IMR-90 (cell line): Measurements from ENCODE around the gene MAP3K5. TPM values are rescaled to one million over a fixed set of nuclear protein-coding genes. Genes with fewer than 3 reads are reported as not detected.

Source experiments
- ATAC-seq: fragments of 200-7000 bp; cut with Tn5 transposase; 2 replicates; pipeline ENCODE4 v1.9.1; 2020; ENCODE audit warnings: low read depth, mild to moderate bottlenecking, moderate library complexity
- BruUV-seq: library from RNA; stranded (reverse); fragments of 400-500 nt; replicated peaks from 2 replicates; lab custom pipeline; 2021; lab: Mats Ljungman, UMichigan
- CTCF ChIA-PET: fragments of 300-600 bp; formaldehyde crosslinking; extraction: SDS; loops from one replicate; lab custom pipeline; 2021; ENCODE audit warnings: antibody characterized with exemption; lab: Yijun Ruan, JAX
- POLR2A ChIA-PET: fragments of 300-600 bp; sonication (Branson Sonifier 250); formaldehyde crosslinking; loops from one replicate; lab custom pipeline; 2022; ENCODE audit warnings: antibody characterized with exemption; ENCODE audit not compliant: unreplicated experiment; lab: Charles Lee
- DNase-seq: peaks from one replicate; pipeline ENCODE4 v3.0.0; 2013
- H2AFZ ChIP-seq: replicated peaks from 2 replicates; pipeline ENCODE3; 2013; ENCODE audit warnings: low read length, mild to moderate bottlenecking; ENCODE audit not compliant: poor library complexity
- H2AK5ac ChIP-seq: 2 replicates; pipeline ENCODE4 v1.6.1; 2013; ENCODE audit warnings: low read depth, low read length, inconsistent platforms
- H2AK9ac ChIP-seq: replicated peaks from 2 replicates; pipeline ENCODE3; 2013; ENCODE audit warnings: mild to moderate bottlenecking, low read depth, low read length, moderate library complexity; ENCODE audit not compliant: poor library complexity
- H2BK120ac ChIP-seq: 2 replicates; pipeline ENCODE4 v1.6.1; 2013; ENCODE audit warnings: low read depth, low read length, inconsistent platforms
- H2BK15ac ChIP-seq: 3 replicates; pipeline ENCODE4 v1.6.1; 2013; ENCODE audit warnings: low read depth, low read length, inconsistent platforms
- H2BK20ac ChIP-seq: 2 replicates; pipeline ENCODE4 v1.6.1; 2013; ENCODE audit warnings: low read depth, mild to moderate bottlenecking, inconsistent platforms, low read length, moderate library complexity
- H2BK5ac ChIP-seq: 2 replicates; pipeline ENCODE4 v1.6.1; 2013; ENCODE audit warnings: mild to moderate bottlenecking, low read depth, low read length, inconsistent platforms; ENCODE audit not compliant: poor library complexity, severe bottlenecking
- H3K14ac ChIP-seq: replicated peaks from 2 replicates; pipeline ENCODE4 v1.6.1; 2013; ENCODE audit warnings: low read depth, low read length, inconsistent platforms
- H3K18ac ChIP-seq: 2 replicates; pipeline ENCODE4 v1.6.1; 2013; ENCODE audit warnings: low read depth, low read length, control low read depth
- H3K23ac ChIP-seq: 2 replicates; pipeline ENCODE4 v1.6.1; 2013; ENCODE audit warnings: low read depth, low read length, inconsistent platforms
- H3K27ac ChIP-seq: 2 replicates; pipeline ENCODE4 v1.5.1; 2013; ENCODE audit warnings: mild to moderate bottlenecking, control low read depth, low read length; ENCODE audit not compliant: insufficient read depth
- H3K27me3 ChIP-seq: 2 replicates; pipeline ENCODE4 v1.6.1; 2013; ENCODE audit warnings: low read length; ENCODE audit not compliant: control insufficient read depth, insufficient read depth
- H3K36me3 ChIP-seq: 2 replicates; pipeline ENCODE4 v1.6.1; 2013; ENCODE audit warnings: low read length, mixed read lengths; ENCODE audit not compliant: control insufficient read depth, insufficient read depth
- H3K4ac ChIP-seq: 2 replicates; pipeline ENCODE4 v1.6.1; 2013; ENCODE audit warnings: low read depth, low read length, inconsistent platforms
- H3K4me1 ChIP-seq: 2 replicates; pipeline ENCODE4 v1.6.1; 2013; ENCODE audit warnings: low read length, mixed read lengths; ENCODE audit not compliant: control insufficient read depth, insufficient read depth
- H3K4me2 ChIP-seq: 2 replicates; pipeline ENCODE4 v1.6.1; 2013; ENCODE audit warnings: low read depth, mild to moderate bottlenecking, control low read depth, low read length, moderate library complexity
- H3K4me3 ChIP-seq: 2 replicates; pipeline ENCODE4 v1.5.1; 2013; ENCODE audit warnings: low read depth, mild to moderate bottlenecking, control low read depth, low read length, moderate library complexity; ENCODE audit not compliant: insufficient read depth
- H3K56ac ChIP-seq: 2 replicates; pipeline ENCODE4 v1.6.1; 2013; ENCODE audit warnings: low read length, inconsistent platforms; ENCODE audit not compliant: insufficient read depth; ENCODE audit errors: extremely low read depth
- H3K79me1 ChIP-seq, 2 experiments: 2 replicates each; pipeline ENCODE4 v1.6.1; 2013; ENCODE audit warnings: low read length in 2 of 2, inconsistent platforms in 1 of 2, low read depth in 1 of 2
- H3K9ac ChIP-seq: 2 replicates; pipeline ENCODE4 v1.6.1; 2013; ENCODE audit warnings: low read depth, low read length, control low read depth
- H3K9me1 ChIP-seq: 2 replicates; pipeline ENCODE4 v1.6.1; 2013; ENCODE audit warnings: low read length, inconsistent platforms; ENCODE audit not compliant: insufficient read depth
- H3K9me3 ChIP-seq: 2 replicates; pipeline ENCODE4 v1.6.1; 2013; ENCODE audit warnings: low read length; ENCODE audit not compliant: control insufficient read depth, insufficient read depth
- H4K20me1 ChIP-seq: 2 replicates; pipeline ENCODE4 v1.6.1; 2013; ENCODE audit warnings: low read length, inconsistent platforms; ENCODE audit not compliant: insufficient read depth
- H4K5ac ChIP-seq: 2 replicates; pipeline ENCODE4 v1.6.1; 2013; ENCODE audit warnings: mild to moderate bottlenecking, low read depth, low read length, control low read depth
- H4K8ac ChIP-seq, 2 experiments: 2 replicates each; pipeline ENCODE4 v1.6.1; 2013; ENCODE audit warnings: low read depth in 2 of 2, low read length in 2 of 2, control low read depth in 1 of 2, inconsistent platforms in 1 of 2
- H4K91ac ChIP-seq: 2 replicates; pipeline ENCODE4 v1.6.1; 2013; ENCODE audit warnings: low read depth, low read length, inconsistent platforms; ENCODE audit not compliant: insufficient read depth
- MAFK ChIP-seq: IDR thresholded peaks from 2 replicates; pipeline ENCODE4 v1.6.1; 2012; ENCODE audit warnings: low read depth, low read length, improper control_type of control experiment
- USF2 ChIP-seq: fragments of 150-350 bp; IDR thresholded peaks from 2 replicates; pipeline ENCODE4 v1.6.1; 2017; ENCODE audit warnings: mild to moderate bottlenecking, antibody characterized with exemption, low read length, low read depth
- WGBS, 2 experiments: methylation state at CpG; one replicate each; pipeline versions ENCODE4 v1.1.5 to v1.1.7; 2013; ENCODE audit warnings: missing lambda C conversion rate in 2 of 2; ENCODE audit not compliant: insufficient read length in 1 of 2; ENCODE audit errors: extremely low coverage in 2 of 2; 5-methylcytosine and 5-hydroxymethylcytosine counted together
- dilution Hi-C: fragments of 300-500 bp; cut with HindIII; formaldehyde crosslinking; loops from one replicate; pipeline ENCODE4 v1.14.3; 2018; ENCODE audit warnings: low sequenced_read_pairs; ENCODE audit not compliant: unreplicated experiment
- in situ Hi-C: fragments of 300-500 bp; cut with MboI; formaldehyde crosslinking; loops from 3 replicates; pipeline ENCODE4 v1.14.3; 2019; ENCODE audit warnings: low sequenced_read_pairs, inconsistent platforms, mixed read lengths
- intact Hi-C: fragments of 100-400 bp; cut with micrococcal nuclease; formaldehyde crosslinking; loops from 2 replicates; pipeline ENCODE4 v1.10.0; 2022
- polyA plus RNA-seq, 3 experiments: library from polyadenylated mRNA; depleted of rRNA; stranded (reverse); fragments of >200 nt; gene quantifications; 2 replicates each; pipeline ENCODE4 v1.2.3, GENCODE V29; 2012; ENCODE audit warnings: low replicate concordance in 1 of 3
- total RNA-seq: library from RNA; depleted of rRNA; stranded (reverse); fragments of >200 nt; gene quantifications from 2 replicates; pipeline ENCODE4 v1.2.3, GENCODE V29; 2012

MAP3K5 gene
- total and polyA plus RNA-seq, 2 of the 4 experiments (the other 2 are of a cell fraction): 5.4 to 17.6 TPM

- H4K20me1 ChIP-seq: no peaks in the 10 kb centered on the region
- intact Hi-C loops: loop anchor here (2.0 kb wide), 1 partner anchor 57 kb away; no protein-coding TSS in a partner anchor
- H4K8ac ChIP-seq: peak overlapping the region; percentile 11 to 69; a peak in 3 of 4 replicates
Measured at GRCh38 chr6:136587527-136587926, 204.8 kb downstream of the MAP3K5 start.

More at GRCh38 chr6:136587527-136587926, 204.8 kb downstream of the MAP3K5 start:
- H3K4me1 ChIP-seq: peaks cover 12% of the 10 kb centered on the region
- H3K9ac ChIP-seq: no peak overlapping the region
- peak overlapping the region; percentile 92 for H3K4ac ChIP-seq
- peak overlapping the region; percentile 0 for H2AFZ ChIP-seq
- ATAC-seq (no peak), DNase-seq (peak; percentile 60)
- peak overlapping the region; percentile 88 for H3K18ac ChIP-seq
- no peak overlapping the region for H3K4me2 ChIP-seq
- peak overlapping the region; percentile 77 for H2BK5ac ChIP-seq
- peaks cover 20% of the 10 kb centered on the region for H3K36me3 ChIP-seq
- peak overlapping the region; percentile 93 for H2BK120ac ChIP-seq
- ChIA-PET POLR2A (no interaction called here), CTCF (interaction anchor here (0.6 to 2.0 kb wide), 2 partner anchors 20 to 1455 kb away, joined by 5 to 8 read pairs; no protein-coding TSS in a partner anchor)
- peak overlapping the region; percentile 96 for H2AK5ac ChIP-seq
- H3K27me3 ChIP-seq: no peaks in the 10 kb centered on the region
- H3K27ac ChIP-seq: peak overlapping the region; percentile 55
- peak overlapping the region; percentile 81 for H4K5ac ChIP-seq
- peaks cover 0 to 33% of the 10 kb centered on the region in 2 experiments; a peak in 3 of 4 replicates for H3K79me1 ChIP-seq
- H3K9me1 ChIP-seq: peaks cover 12% of the 10 kb centered on the region
- dilution Hi-C loops (no loop called here), in situ Hi-C loops (no loop called here)
- no peak overlapping the region for H3K4me3 ChIP-seq
- H3K14ac ChIP-seq: peak overlapping the region; percentile 94
- no TSS peak for BruUV-seq
- peak overlapping the region; percentile 35 for H2BK20ac ChIP-seq
- H2AK9ac ChIP-seq: no peak overlapping the region
- TF ChIP-seq MAFK (no peak), USF2 (peak; percentile 57; the same call in 1 of the 2 replicates)
- peak overlapping the region; percentile 86 for H4K91ac ChIP-seq
- H3K56ac ChIP-seq: 0 out of 2 replicates have a peak overlapping the region, but pooled peaks have one; percentile 46
- WGBS, 2 experiments: no CpG with 5 or more reads among the region's 1 CpG
- peak overlapping the region; percentile 91; the same call in 2 of the 3 replicates for H2BK15ac ChIP-seq
- H3K23ac ChIP-seq: peak overlapping the region; percentile 36
- no peaks in the 10 kb centered on the region for H3K9me3 ChIP-seq
